Breast epithelium (tissue), 3 donors: ENCODE data around the gene ADARB2.

Source experiments
- CTCF ChIP-seq, 3 donors: fragments of 450-650 bp; IDR thresholded peaks; one replicate each; pipeline ENCODE4 v1.5.1; 2016 to 2017; ENCODE audit warnings: antibody characterized with exemption in 3 of 3, mild to moderate bottlenecking in 3 of 3, moderate library complexity in 3 of 3
- POLR2A ChIP-seq: fragments of 450-650 bp; IDR thresholded peaks from one replicate; pipeline ENCODE4 v1.6.1; 2016; ENCODE audit warnings: antibody characterized with exemption, mild to moderate bottlenecking, moderate library complexity

- TF ChIP-seq CTCF (IDR thresholded peaks at IDR 0.05) (no peak), POLR2A (no peak)
Observed at GRCh38 chr10:1509011-1509530, 228.3 kb downstream of the ADARB2 start.
